ENCODE measurements around the gene LARP1.

GRCh38 chr5:154762700-154763099, 7.5 kb downstream of the LARP1 start:
- no peak for TF ChIP-seq BACH2 (CRISPR knock-in tag; IDR thresholded peaks at IDR 0.05; ENCODE audit: borderline replicate concordance)
- no peak for TF ChIP-seq RARB (CRISPR knock-in tag; IDR thresholded peaks at IDR 0.05)
- TF ChIP-seq, protein P1, sequence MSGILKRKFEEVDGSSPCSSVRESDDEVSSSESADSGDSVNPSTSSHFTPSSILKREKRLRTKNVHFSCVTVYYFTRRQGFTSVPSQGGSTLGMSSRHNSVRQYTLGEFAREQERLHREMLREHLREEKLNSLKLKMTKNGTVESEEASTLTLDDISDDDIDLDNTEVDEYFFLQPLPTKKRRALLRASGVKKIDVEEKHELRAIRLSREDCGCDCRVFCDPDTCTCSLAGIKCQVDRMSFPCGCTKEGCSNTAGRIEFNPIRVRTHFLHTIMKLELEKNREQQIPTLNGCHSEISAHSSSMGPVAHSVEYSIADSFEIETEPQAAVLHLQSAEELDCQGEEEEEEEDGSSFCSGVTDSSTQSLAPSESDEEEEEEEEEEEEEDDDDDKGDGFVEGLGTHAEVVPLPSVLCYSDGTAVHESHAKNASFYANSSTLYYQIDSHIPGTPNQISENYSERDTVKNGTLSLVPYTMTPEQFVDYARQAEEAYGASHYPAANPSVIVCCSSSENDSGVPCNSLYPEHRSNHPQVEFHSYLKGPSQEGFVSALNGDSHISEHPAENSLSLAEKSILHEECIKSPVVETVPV (CRISPR knock-in tag; IDR thresholded peaks at IDR 0.05): no peak
- TF ChIP-seq TCF4 (CRISPR knock-in tag; IDR thresholded peaks at IDR 0.05; ENCODE audit: borderline replicate concordance): peak; percentile 33; the same call in 1 of the 2 replicates
- no peak for TF ChIP-seq TOX (CRISPR knock-in tag; IDR thresholded peaks at IDR 0.05; ENCODE audit: borderline replicate concordance)
- no peak for TF ChIP-seq ESRRG (CRISPR knock-in tag; IDR thresholded peaks at IDR 0.05)
